ENCODE data around the gene NRXN3. TPM values are rescaled to one million over a fixed set of nuclear protein-coding genes. Genes with fewer than 3 reads are reported as not detected.

NRXN3 gene
- total RNA-seq, 1 experiment from 2014 or later: not detected

- ChIA-PET POLR2A (no interaction called here), CTCF (no interaction called here)
- Histone ChIP-seq H3K27me3 (ENCODE audit: control insufficient read depth, insufficient read depth, low read length) (no peaks in the 10 kb centered on the region; the same call in 1 of the 2 replicates), H3K36me3 (ENCODE audit: control insufficient read depth, insufficient read depth, low read length) (no peaks in the 10 kb centered on the region), H3K4me1 (ENCODE audit: control insufficient read depth, insufficient read depth, low read length) (no peaks in the 10 kb centered on the region), H3K27ac (ENCODE audit: low read length) (no peak overlapping the region), H3K4me3 (ENCODE audit: low read depth in 2 of 2, low read length in 2 of 2) (no peak overlapping the region), H3K9me3 (ENCODE audit: control insufficient read depth, insufficient read depth, low read depth, low read length) (no peaks in the 10 kb centered on the region)
- in situ Hi-C loops (cut with HindIII; ENCODE audit: low pct_unique_long_range_greater_than_20kb, low sequenced_read_pairs): no loop called here
- ATAC-seq: no peak
- no peak for TF ChIP-seq POLR2AphosphoS5 (IDR thresholded peaks at IDR 0.05; ENCODE audit: low read depth, low read length)
- no peak for TF ChIP-seq SIN3A (IDR thresholded peaks at IDR 0.05; ENCODE audit: borderline replicate concordance, insufficient read depth, low read depth, low read length)
- TF ChIP-seq TCF7L2 (IDR thresholded peaks at IDR 0.05; ENCODE audit: low read depth, low read length): no peak
- TF ChIP-seq REST (IDR thresholded peaks at IDR 0.05; ENCODE audit: insufficient read depth in 1 of 2, low read depth in 2 of 2, low read length in 1 of 2): no peak
- no peak for TF ChIP-seq CTCF (IDR thresholded peaks at IDR 0.05)
- intact Hi-C loops (cut with micrococcal nuclease; ENCODE audit: unreplicated experiment): no loop called here
- BruUV-seq (replicated peaks): no TSS peak
- DNase-seq (ENCODE audit: low read depth, low spot score): no peak
Measured at GRCh38 chr14:78834766-78835451, 664.7 kb downstream of the NRXN3 start.

- H3K27me3 ChIP-seq (ENCODE audit: control insufficient read depth, insufficient read depth, low read length): no peaks in the 10 kb centered on the region; the same call in 1 of the 2 replicates
- ChIA-PET CTCF (no interaction called here), POLR2A (no interaction called here)
- ATAC-seq: no peak
- H3K27ac ChIP-seq (ENCODE audit: low read length): no peak overlapping the region
- in situ Hi-C loops (cut with HindIII; ENCODE audit: low pct_unique_long_range_greater_than_20kb, low sequenced_read_pairs) (no loop called here), intact Hi-C loops (cut with micrococcal nuclease; ENCODE audit: unreplicated experiment) (no loop called here)
- TF ChIP-seq TCF7L2 (IDR thresholded peaks at IDR 0.05; ENCODE audit: low read depth, low read length) (no peak), REST (IDR thresholded peaks at IDR 0.05; ENCODE audit: insufficient read depth in 1 of 2, low read depth in 2 of 2, low read length in 1 of 2) (no peak), POLR2AphosphoS5 (IDR thresholded peaks at IDR 0.05; ENCODE audit: low read depth, low read length) (no peak), SIN3A (IDR thresholded peaks at IDR 0.05; ENCODE audit: borderline replicate concordance, insufficient read depth, low read depth, low read length) (no peak), CTCF (IDR thresholded peaks at IDR 0.05) (no peak)
- H3K9me3 ChIP-seq (ENCODE audit: control insufficient read depth, insufficient read depth, low read depth, low read length): no peaks in the 10 kb centered on the region
- no peak for DNase-seq (ENCODE audit: low read depth, low spot score)
- H3K36me3 ChIP-seq (ENCODE audit: control insufficient read depth, insufficient read depth, low read length): no peaks in the 10 kb centered on the region
- no peaks in the 10 kb centered on the region for H3K4me1 ChIP-seq (ENCODE audit: control insufficient read depth, insufficient read depth, low read length)
- H3K4me3 ChIP-seq (ENCODE audit: low read depth in 2 of 2, low read length in 2 of 2): no peak overlapping the region
- no TSS peak for BruUV-seq (replicated peaks)
Measured at GRCh38 chr14:78835909-78836308, 665.7 kb downstream of the NRXN3 start.

All from Panc1 (cell line).